ENCODE measurements around the gene RABGAP1L. TPM values are rescaled to one million over a fixed set of nuclear protein-coding genes. Genes with fewer than 3 reads are reported as not detected.
"Not testable (repeated sequence)": the region's sequence is repeated elsewhere in the genome, so short reads cannot be mapped to it uniquely, and the experiment has no call there.

RABGAP1L gene
- total RNA-seq, 1 donor from 2014 or later: 69.2 TPM

- Histone ChIP-seq H3K27me3 (ENCODE audit: low read depth) (no peaks in the 10 kb centered on the region), H3K4me3 (no peak overlapping the region), H3K9me3 (replicated peaks) (no peaks in the 10 kb centered on the region), H3K36me3 (peaks cover 10% of the 10 kb centered on the region), H3K27ac (replicated peaks) (no peak overlapping the region), H3K4me1 (no peaks in the 10 kb centered on the region)
- TF ChIP-seq, protein P1, sequence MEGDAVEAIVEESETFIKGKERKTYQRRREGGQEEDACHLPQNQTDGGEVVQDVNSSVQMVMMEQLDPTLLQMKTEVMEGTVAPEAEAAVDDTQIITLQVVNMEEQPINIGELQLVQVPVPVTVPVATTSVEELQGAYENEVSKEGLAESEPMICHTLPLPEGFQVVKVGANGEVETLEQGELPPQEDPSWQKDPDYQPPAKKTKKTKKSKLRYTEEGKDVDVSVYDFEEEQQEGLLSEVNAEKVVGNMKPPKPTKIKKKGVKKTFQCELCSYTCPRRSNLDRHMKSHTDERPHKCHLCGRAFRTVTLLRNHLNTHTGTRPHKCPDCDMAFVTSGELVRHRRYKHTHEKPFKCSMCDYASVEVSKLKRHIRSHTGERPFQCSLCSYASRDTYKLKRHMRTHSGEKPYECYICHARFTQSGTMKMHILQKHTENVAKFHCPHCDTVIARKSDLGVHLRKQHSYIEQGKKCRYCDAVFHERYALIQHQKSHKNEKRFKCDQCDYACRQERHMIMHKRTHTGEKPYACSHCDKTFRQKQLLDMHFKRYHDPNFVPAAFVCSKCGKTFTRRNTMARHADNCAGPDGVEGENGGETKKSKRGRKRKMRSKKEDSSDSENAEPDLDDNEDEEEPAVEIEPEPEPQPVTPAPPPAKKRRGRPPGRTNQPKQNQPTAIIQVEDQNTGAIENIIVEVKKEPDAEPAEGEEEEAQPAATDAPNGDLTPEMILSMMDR (IDR thresholded peaks at IDR 0.05; ENCODE audit: borderline replicate concordance): no peak
- DNase-seq: no peak
- intact Hi-C loops (cut with micrococcal nuclease): no loop called here
Measured at GRCh38 chr1:174401075-174401474, 241.8 kb downstream of the RABGAP1L start.

DNA sequence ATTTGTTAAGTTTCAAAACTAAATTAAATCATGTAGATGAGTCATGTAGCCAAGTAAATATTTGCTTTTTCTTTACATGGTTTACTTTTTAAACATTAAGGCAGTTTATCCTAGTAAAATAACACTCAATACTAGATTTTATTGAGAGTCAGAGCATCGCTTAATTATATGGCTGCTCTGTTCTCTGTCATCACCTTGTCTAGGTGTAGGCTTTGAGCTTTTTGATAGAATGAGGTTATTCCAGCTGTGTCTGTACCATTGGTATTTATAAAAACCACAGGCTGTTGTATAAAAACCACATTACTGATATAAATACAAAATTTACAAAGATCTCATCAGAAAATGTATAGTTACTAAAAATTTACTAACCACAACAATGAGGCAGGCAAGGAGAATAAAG, 245.9 kb downstream of the RABGAP1L start:
- H3K36me3 ChIP-seq: no peaks in the 10 kb centered on the region
- TF ChIP-seq, protein P1 (IDR thresholded peaks at IDR 0.05; ENCODE audit: borderline replicate concordance): no peak
- DNase-seq: no peak
- intact Hi-C loops (cut with micrococcal nuclease): no loop called here
- H3K9me3 ChIP-seq (replicated peaks): no peaks in the 10 kb centered on the region
- no peaks in the 10 kb centered on the region for H3K27me3 ChIP-seq (ENCODE audit: low read depth)
- H3K4me3 ChIP-seq: no peak overlapping the region
- no peak overlapping the region for H3K27ac ChIP-seq (replicated peaks)
- H3K4me1 ChIP-seq: peaks cover 11% of the 10 kb centered on the region

DNA sequence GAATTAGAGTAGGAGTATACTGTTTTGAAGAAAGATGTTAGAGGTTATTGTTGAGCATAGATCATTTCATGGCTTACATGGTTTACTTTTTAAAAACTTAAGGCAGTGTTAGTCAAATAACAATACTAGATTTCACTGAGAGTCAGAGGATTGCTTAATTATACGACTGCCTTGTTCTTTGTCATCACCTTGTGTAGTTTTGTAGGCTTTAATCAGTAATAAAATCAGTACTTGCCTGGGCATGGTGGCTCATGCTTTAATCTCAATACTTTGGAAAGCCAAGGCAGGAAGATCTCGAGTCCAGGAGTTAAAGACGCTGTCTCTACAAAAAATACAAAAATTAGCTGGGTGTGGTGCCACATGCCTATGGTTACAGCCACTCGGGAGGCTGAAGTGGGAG, 247.1 kb downstream of the RABGAP1L start:
- intact Hi-C loops (cut with micrococcal nuclease): no loop called here
- no peak overlapping the region for H3K27ac ChIP-seq (replicated peaks)
- no peak overlapping the region for H3K4me3 ChIP-seq
- DNase-seq: no peak
- H3K9me3 ChIP-seq (replicated peaks): no peaks in the 10 kb centered on the region
- no peaks in the 10 kb centered on the region for H3K36me3 ChIP-seq
- TF ChIP-seq, protein P1 (IDR thresholded peaks at IDR 0.05; ENCODE audit: borderline replicate concordance): no peak
- H3K27me3 ChIP-seq (ENCODE audit: low read depth): no peaks in the 10 kb centered on the region
- H3K4me1 ChIP-seq: peaks cover 11% of the 10 kb centered on the region

GRCh38 chr1:174407665-174408064, 248.3 kb downstream of the RABGAP1L start:
- DNase-seq: no peak

DNA sequence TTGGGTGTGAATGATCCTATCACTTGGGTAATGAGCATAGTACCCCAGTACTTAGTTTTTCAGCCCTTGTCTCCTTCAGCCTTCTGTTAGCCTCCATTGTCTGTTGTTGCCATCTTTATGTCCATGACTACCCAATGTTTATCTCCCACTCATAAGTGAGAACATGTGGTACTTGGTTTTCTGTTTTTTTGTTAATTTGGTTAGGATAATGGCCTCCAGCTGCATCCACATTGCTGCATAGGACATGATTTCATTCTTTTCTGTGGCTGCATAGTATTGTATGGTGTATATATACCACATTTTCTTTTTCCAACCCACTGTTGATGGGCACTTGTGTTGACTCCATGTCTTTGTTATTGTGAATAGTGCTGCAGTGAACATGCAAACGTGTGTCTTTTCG, 248.8 kb downstream of the RABGAP1L start:
- no peak for DNase-seq
- TF ChIP-seq, protein P1 (IDR thresholded peaks at IDR 0.05; ENCODE audit: borderline replicate concordance): no peak
- Histone ChIP-seq H3K4me1 (peaks cover 11% of the 10 kb centered on the region), H3K4me3 (no peak overlapping the region), H3K9me3 (replicated peaks) (peaks cover 7% of the 10 kb centered on the region), H3K27me3 (ENCODE audit: low read depth) (no peaks in the 10 kb centered on the region), H3K36me3 (no peaks in the 10 kb centered on the region), H3K27ac (replicated peaks) (no peak overlapping the region)
- intact Hi-C loops (cut with micrococcal nuclease): no loop called here

More at GRCh38 chr1:174407665-174408064, 248.3 kb downstream of the RABGAP1L start:
- Histone ChIP-seq H3K4me1 (peaks cover 11% of the 10 kb centered on the region), H3K36me3 (no peaks in the 10 kb centered on the region), H3K9me3 (replicated peaks) (peaks cover 5% of the 10 kb centered on the region), H3K27ac (replicated peaks) (no peak overlapping the region), H3K27me3 (ENCODE audit: low read depth) (no peaks in the 10 kb centered on the region), H3K4me3 (no peak overlapping the region)
- TF ChIP-seq, protein P1 (IDR thresholded peaks at IDR 0.05; ENCODE audit: borderline replicate concordance): no peak
- intact Hi-C loops (cut with micrococcal nuclease): no loop called here

- H3K4me1 ChIP-seq: peaks cover 19% of the 10 kb centered on the region
- H3K27ac ChIP-seq (replicated peaks); H3K9me3 ChIP-seq (replicated peaks); H3K27me3 ChIP-seq (ENCODE audit: low read depth); H3K4me3 ChIP-seq; H3K36me3 ChIP-seq; DNase-seq; intact Hi-C loops (cut with micrococcal nuclease): not testable (repeated sequence)
Measured at GRCh38 chr1:174409801-174410200, 250.5 kb downstream of the RABGAP1L start.
